Testis (tissue), 2 donors: ENCODE results near the gene GOLGA6L2.

ENCODE experiments used
- POLR2A ChIP-seq: fragments of 450-650 bp; IDR thresholded peaks from one replicate; pipeline ENCODE4 v1.6.1; 2017; ENCODE audit warnings: antibody characterized with exemption, mild to moderate bottlenecking, moderate library complexity
- TF ChIP-seq, protein P1 (sequence below), 3 experiments: fragments of 450-650 bp in 2 of 3; fragments of 200-600 bp in 1 of 3; sonication (generic) in 1 of 3; IDR thresholded peaks; one replicate each; pipeline ENCODE4 v1.5.1; 2016 to 2019; ENCODE audit warnings: antibody characterized with exemption in 3 of 3, mild to moderate bottlenecking in 2 of 3, moderate library complexity in 1 of 3

DNA sequence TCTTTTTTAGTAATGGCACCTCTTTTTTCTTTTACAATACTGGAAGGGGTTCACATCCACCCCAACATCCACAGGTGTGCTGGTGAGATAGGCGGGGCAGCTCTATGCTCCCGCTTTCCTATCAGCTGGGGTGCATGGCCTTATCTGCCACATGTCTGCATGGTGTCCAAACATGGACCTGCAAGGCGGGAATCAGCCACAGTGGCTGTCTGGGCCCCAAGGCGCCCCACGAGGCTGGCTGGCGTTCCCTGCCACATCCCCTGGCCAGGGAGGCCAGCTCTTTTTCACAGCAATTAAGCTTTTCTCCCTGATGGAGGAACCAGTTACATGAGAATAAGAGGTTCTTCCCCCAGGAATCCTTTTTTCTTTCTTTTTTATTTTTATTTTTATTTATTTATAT, 30.9 kb upstream of the GOLGA6L2 start:
- TF ChIP-seq, protein P1, sequence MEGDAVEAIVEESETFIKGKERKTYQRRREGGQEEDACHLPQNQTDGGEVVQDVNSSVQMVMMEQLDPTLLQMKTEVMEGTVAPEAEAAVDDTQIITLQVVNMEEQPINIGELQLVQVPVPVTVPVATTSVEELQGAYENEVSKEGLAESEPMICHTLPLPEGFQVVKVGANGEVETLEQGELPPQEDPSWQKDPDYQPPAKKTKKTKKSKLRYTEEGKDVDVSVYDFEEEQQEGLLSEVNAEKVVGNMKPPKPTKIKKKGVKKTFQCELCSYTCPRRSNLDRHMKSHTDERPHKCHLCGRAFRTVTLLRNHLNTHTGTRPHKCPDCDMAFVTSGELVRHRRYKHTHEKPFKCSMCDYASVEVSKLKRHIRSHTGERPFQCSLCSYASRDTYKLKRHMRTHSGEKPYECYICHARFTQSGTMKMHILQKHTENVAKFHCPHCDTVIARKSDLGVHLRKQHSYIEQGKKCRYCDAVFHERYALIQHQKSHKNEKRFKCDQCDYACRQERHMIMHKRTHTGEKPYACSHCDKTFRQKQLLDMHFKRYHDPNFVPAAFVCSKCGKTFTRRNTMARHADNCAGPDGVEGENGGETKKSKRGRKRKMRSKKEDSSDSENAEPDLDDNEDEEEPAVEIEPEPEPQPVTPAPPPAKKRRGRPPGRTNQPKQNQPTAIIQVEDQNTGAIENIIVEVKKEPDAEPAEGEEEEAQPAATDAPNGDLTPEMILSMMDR (IDR thresholded peaks at IDR 0.05) = no peak
- no peak for TF ChIP-seq POLR2A
